A549 (cell line): Measurements from ENCODE around the gene GPSM3. TPM values are rescaled to one million over a fixed set of nuclear protein-coding genes. Genes with fewer than 3 reads are reported as not detected.

Experiments
- ATAC-seq, 2 experiments: fragments of 200-7000 bp in 1 of 2; fragments of >200 bp in 1 of 2; cut with Nextera tagmentation in 1 of 2; cut with Tn5 transposase in 1 of 2; 3 replicates each; pipeline versions ENCODE4 v1.8.0 to v1.9.1; 2018 to 2020; ENCODE audit warnings: mild to moderate bottlenecking in 1 of 2, moderate library complexity in 1 of 2
- CTCF ChIA-PET: fragments of 300-600 bp; sonication (Branson Sonifier 250); formaldehyde crosslinking; extraction: SDS; loops from one replicate; lab custom pipeline; 2021; ENCODE audit warnings: antibody characterized with exemption, inconsistent platforms; lab: Yijun Ruan, JAX
- POLR2A ChIA-PET: fragments of 350-600 bp; formaldehyde crosslinking; extraction: SDS; loops from one replicate; lab custom pipeline; 2021; ENCODE audit warnings: antibody characterized with exemption, inconsistent platforms; lab: Yijun Ruan, JAX
- DNase-seq, 2 experiments: peaks; one replicate each; pipeline versions ENCODE4 v3.0.0 to v3.0.0-alpha.2; 2011 to 2016; ENCODE audit warnings: low read depth in 1 of 2, low spot score in 1 of 2
- FAIRE-seq: peaks from 2 replicates; lab custom pipeline; 2011; peaks lifted over from hg19 to GRCh38; lab: Jason Lieb, UNC
- H3K27ac ChIP-seq, 2 experiments: fragments of >200 bp; sonication (Bioruptor Twin); formaldehyde crosslinking; 3 replicates each; pipeline ENCODE4 v1.5.1; 2016 to 2017
- H3K4me1 ChIP-seq: fragments of >200 bp; sonication (Bioruptor Twin); formaldehyde crosslinking; 3 replicates; pipeline ENCODE4 v1.6.1; 2016
- H3K4me2 ChIP-seq: fragments of >200 bp; sonication (Bioruptor Twin); formaldehyde crosslinking; 3 replicates; pipeline ENCODE4 v1.6.1; 2016
- H3K4me3 ChIP-seq: fragments of >200 bp; sonication (Bioruptor Twin); formaldehyde crosslinking; 3 replicates; pipeline ENCODE4 v1.5.1; 2016
- H3K9me3 ChIP-seq: fragments of >200 bp; sonication (Bioruptor Twin); formaldehyde crosslinking; 3 replicates; pipeline ENCODE4 v1.6.1; 2016
- BHLHE40 ChIP-seq: IDR thresholded peaks from 2 replicates; pipeline ENCODE4 v1.6.1; 2012; ENCODE audit warnings: low read depth, low read length, inconsistent platforms
- CHD2 ChIP-seq: fragments of 150-350 bp; IDR thresholded peaks from 2 replicates; pipeline ENCODE4 v1.6.1; 2014; ENCODE audit warnings: low read length; ENCODE audit not compliant: partially characterized antibody
- CHD4 ChIP-seq: fragments of 200-600 bp; sonication (generic); IDR thresholded peaks from 2 replicates; pipeline ENCODE4 v1.6.1; 2016; ENCODE audit warnings: antibody characterized with exemption, mild to moderate bottlenecking, borderline replicate concordance
- EHF ChIP-seq: fragments of 250-450 bp; sonication (Bioruptor Pico); IDR thresholded peaks from 2 replicates; pipeline ENCODE4 v1.5.0; 2020; ENCODE audit warnings: mild to moderate bottlenecking
- EHMT2 ChIP-seq: fragments of 200-600 bp; sonication (generic); IDR thresholded peaks from 2 replicates; pipeline ENCODE4 v1.6.1; 2016; ENCODE audit warnings: antibody characterized with exemption, low read depth, mild to moderate bottlenecking, moderate library complexity
- FOSB ChIP-seq: fragments of 250-450 bp; sonication (Bioruptor Pico); IDR thresholded peaks from 2 replicates; pipeline ENCODE4 v1.5.0; 2020; ENCODE audit warnings: mild to moderate bottlenecking, moderate library complexity
- FOSL2 ChIP-seq, 2 experiments: fragments of 450-650 bp in 1 of 2; fragments of >200 bp in 1 of 2; sonication (Bioruptor Twin) in 1 of 2; formaldehyde crosslinking; IDR thresholded peaks; 2 replicates each; pipeline versions ENCODE4 v1.5.0 to v1.6.1; 2016 to 2020; ENCODE audit warnings: mild to moderate bottlenecking in 1 of 2, moderate library complexity in 1 of 2
- GATA3 ChIP-seq: IDR thresholded peaks from 2 replicates; pipeline ENCODE4 v1.6.1; 2012; ENCODE audit warnings: borderline replicate concordance
- HDAC2 ChIP-seq: fragments of 200-600 bp; sonication (generic); IDR thresholded peaks from 2 replicates; pipeline ENCODE4 v1.6.1; 2016
- HEYL ChIP-seq: fragments of 250-450 bp; sonication (Bioruptor Pico); IDR thresholded peaks from 2 replicates; pipeline ENCODE4 v1.8.0; 2021; ENCODE audit warnings: mild to moderate bottlenecking, moderate library complexity
- HMGXB4 ChIP-seq: fragments of 250-450 bp; sonication (Bioruptor Pico); IDR thresholded peaks from 2 replicates; pipeline ENCODE4 v1.5.0; 2021; ENCODE audit warnings: mild to moderate bottlenecking, moderate library complexity, borderline replicate concordance
- HOXA7 ChIP-seq: fragments of 250-450 bp; sonication (Bioruptor Pico); IDR thresholded peaks from 2 replicates; pipeline ENCODE4 v1.5.0; 2020; ENCODE audit warnings: mild to moderate bottlenecking, moderate library complexity
- JUN ChIP-seq, 2 experiments: fragments of >200 bp; sonication (Bioruptor Twin); formaldehyde crosslinking; IDR thresholded peaks; 2 replicates in 1 of 2; 3 replicates in 1 of 2; pipeline ENCODE4 v1.6.1; 2016 to 2017
- KDM5A ChIP-seq: fragments of 200-600 bp; sonication (generic); IDR thresholded peaks from 2 replicates; pipeline ENCODE4 v1.6.1; 2016; ENCODE audit warnings: antibody characterized with exemption, mild to moderate bottlenecking
- MAFK ChIP-seq: fragments of 450-650 bp; IDR thresholded peaks from 2 replicates; pipeline ENCODE4 v1.6.1; 2014; ENCODE audit not compliant: partially characterized antibody
- MAX ChIP-seq: IDR thresholded peaks from 2 replicates; pipeline ENCODE4 v1.6.1; 2012
- NFE2L2 ChIP-seq: fragments of 150-350 bp; conservative IDR thresholded peaks from 2 replicates; pipeline ENCODE4 v1.6.1; 2014; ENCODE audit warnings: low read length
- PBX3 ChIP-seq: IDR thresholded peaks from 2 replicates; pipeline ENCODE4 v1.6.1; 2012
- PHF8 ChIP-seq: fragments of 200-600 bp; sonication (generic); IDR thresholded peaks from 2 replicates; pipeline ENCODE4 v1.6.1; 2016; ENCODE audit warnings: low read depth, mild to moderate bottlenecking, antibody characterized with exemption, moderate library complexity, borderline replicate concordance
- RARB ChIP-seq: fragments of 250-450 bp; sonication (Bioruptor Pico); IDR thresholded peaks from 2 replicates; pipeline ENCODE4 v1.8.0; 2021; ENCODE audit warnings: mild to moderate bottlenecking, moderate library complexity
- SREBF2 ChIP-seq: fragments of 450-650 bp; IDR thresholded peaks from 2 replicates; pipeline ENCODE4 v1.6.1; 2014; ENCODE audit warnings: mild to moderate bottlenecking, moderate library complexity
- TFCP2L1 ChIP-seq: fragments of 250-450 bp; sonication (Bioruptor Pico); IDR thresholded peaks from 2 replicates; pipeline ENCODE4 v1.5.0; 2021; ENCODE audit warnings: mild to moderate bottlenecking
- TP53 ChIP-seq: fragments of 250-450 bp; sonication (Bioruptor Pico); IDR thresholded peaks from 2 replicates; pipeline ENCODE4 v1.5.0; 2021; ENCODE audit warnings: mild to moderate bottlenecking, moderate library complexity
- ZSCAN20 ChIP-seq: fragments of 250-450 bp; sonication (Bioruptor Pico); IDR thresholded peaks from 2 replicates; pipeline ENCODE4 v1.8.0; 2022; ENCODE audit warnings: mild to moderate bottlenecking, moderate library complexity
- WGBS: methylation state at CpG from one replicate; pipeline ENCODE4 v1.1.6; 2017; ENCODE audit errors: missing lambda C conversion rate; 5-methylcytosine and 5-hydroxymethylcytosine counted together
- polyA plus RNA-seq, 4 experiments: library from polyadenylated mRNA; depleted of rRNA in 3 of 4; stranded (reverse); fragments of >200 nt; fragmentation: RNase III in 1 of 4; extraction: RNeasy Plus Mini Kit Qiagen cat#74134 plus additional on column Dnase treatment in 1 of 4; gene quantifications; 2 replicates in 3 of 4; 3 replicates in 1 of 4; pipeline ENCODE4 v1.2.3, GENCODE V29; 2011 to 2017
- TF ChIP-seq, protein P1 (sequence below): IDR thresholded peaks from 2 replicates; pipeline ENCODE4 v1.6.1; 2012; ENCODE audit warnings: low read depth, borderline replicate concordance
- TF ChIP-seq, protein P2 (sequence below): fragments of >200 bp; sonication (Bioruptor Twin); formaldehyde crosslinking; IDR thresholded peaks from 2 replicates; pipeline ENCODE4 v1.6.1; 2016
- TF ChIP-seq, protein P3 (sequence below): fragments of 200-600 bp; sonication (generic); IDR thresholded peaks from 2 replicates; pipeline ENCODE4 v1.6.1; 2016; ENCODE audit warnings: antibody characterized with exemption, mild to moderate bottlenecking, moderate library complexity

GPSM3 gene
- polyA plus RNA-seq, 2 of the 4 experiments (the other 2 are of a cell fraction): 0.19 to 0.36 TPM

- TF ChIP-seq MAFK (peak; percentile 100), CHD2 (no peak), NFE2L2 (no peak), HDAC2 (no peak), MAX (no peak; the same call in 1 of the 2 replicates), ZSCAN20 (CRISPR knock-in tag) (no peak), BHLHE40 (no peak), TP53 (no peak), EHF (CRISPR knock-in tag) (no peak), TFCP2L1 (no peak), JUN (IDR thresholded peaks at IDR 0.05) (no peak), HOXA7 (CRISPR knock-in tag) (no peak), PBX3 (peak; percentile 97)
- TF ChIP-seq, protein P1, sequence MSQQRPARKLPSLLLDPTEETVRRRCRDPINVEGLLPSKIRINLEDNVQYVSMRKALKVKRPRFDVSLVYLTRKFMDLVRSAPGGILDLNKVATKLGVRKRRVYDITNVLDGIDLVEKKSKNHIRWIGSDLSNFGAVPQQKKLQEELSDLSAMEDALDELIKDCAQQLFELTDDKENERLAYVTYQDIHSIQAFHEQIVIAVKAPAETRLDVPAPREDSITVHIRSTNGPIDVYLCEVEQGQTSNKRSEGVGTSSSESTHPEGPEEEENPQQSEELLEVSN: 0 out of 2 replicates have a peak, but pooled peaks have one; percentile 10
Measured at GRCh38 chr6:32177788-32178546, 14.5 kb downstream of the GPSM3 start, which contains the start of gene RNF5 (continued).

DNA sequence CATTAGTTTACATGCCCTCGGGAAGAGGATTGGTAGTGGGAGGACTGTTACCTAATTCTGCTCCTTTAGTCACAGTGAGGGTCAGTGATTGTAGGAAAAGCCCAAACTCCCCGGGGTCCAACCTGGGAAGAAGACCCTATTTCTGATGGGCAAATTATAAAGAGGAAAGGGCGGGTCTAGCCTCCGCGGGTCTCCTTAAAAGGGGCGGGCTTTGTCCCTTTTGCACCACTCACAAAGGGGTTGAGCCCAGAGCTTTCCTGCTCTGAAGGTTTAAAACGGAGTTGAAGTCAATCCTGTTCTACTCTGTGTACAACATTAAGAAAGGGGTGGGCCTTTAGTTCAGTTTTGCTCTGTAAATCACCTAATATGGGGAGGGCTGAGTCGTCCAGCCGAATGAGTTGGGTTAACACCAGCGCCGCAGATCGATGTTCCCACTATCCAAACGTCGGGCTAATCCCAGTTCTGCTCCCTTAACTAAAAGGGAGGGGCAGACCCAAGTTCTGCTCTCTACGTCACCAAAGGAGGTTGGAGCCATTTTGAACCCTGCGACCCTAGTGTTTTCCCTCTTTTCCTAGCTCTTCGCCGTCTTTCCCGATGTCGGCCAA, 15.2 kb downstream of the GPSM3 start:
- peak overlapping the region; percentile 100 for H3K4me3 ChIP-seq
- 1% methylated on average over 20 of the region's 20 CpGs for WGBS
- ChIA-PET CTCF (interaction anchor here (0.6 to 1.4 kb wide), 4 partner anchors 14 to 60 kb away, joined by 3 to 4 read pairs (median 4); no protein-coding TSS in a partner anchor), POLR2A (interaction anchor here (1.0 to 2.5 kb wide), 6 partner anchors 11 to 63 kb away, joined by 3 to 24 read pairs (median 5); partner anchors contain the start of genes FKBPL and PBX2)
- ATAC-seq: peak; percentile 39 to 49
- no peak for DNase-seq
- FAIRE-seq: no peak
- H3K27ac ChIP-seq: peak overlapping the region; percentile 97 to 99
- peak overlapping the region; percentile 93 for H3K4me2 ChIP-seq
- peaks cover 20% of the 10 kb centered on the region for H3K4me1 ChIP-seq
- no peaks in the 10 kb centered on the region for H3K9me3 ChIP-seq
- TF ChIP-seq FOSL2 (IDR thresholded peaks at IDR 0.05) (no peak), FOSL2 (CRISPR knock-in tag; IDR thresholded peaks at IDR 0.05) (no peak), GATA3 (no peak), CHD4 (no peak), PHF8 (peak; percentile 29; the same call in 1 of the 2 replicates), HOXA7 (CRISPR knock-in tag) (no peak), PBX3 (no peak), NFE2L2 (no peak), HMGXB4 (CRISPR knock-in tag) (no peak), EHMT2 (no peak), KDM5A (no peak), FOSB (CRISPR knock-in tag) (no peak), SREBF2 (no peak), HEYL (CRISPR knock-in tag) (no peak), MAX (peak; percentile 49), TP53 (no peak), JUN (IDR thresholded peaks at IDR 0.05) (peak in 1 of 2 experiments; percentile 36; a peak in 2 of 5 replicates), ZSCAN20 (CRISPR knock-in tag) (no peak), RARB (CRISPR knock-in tag) (no peak), MAFK (no peak)
- TF ChIP-seq, protein P2, sequence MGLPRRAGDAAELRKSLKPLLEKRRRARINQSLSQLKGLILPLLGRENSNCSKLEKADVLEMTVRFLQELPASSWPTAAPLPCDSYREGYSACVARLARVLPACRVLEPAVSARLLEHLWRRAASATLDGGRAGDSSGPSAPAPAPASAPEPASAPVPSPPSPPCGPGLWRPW: no peak
- TF ChIP-seq, protein P3, sequence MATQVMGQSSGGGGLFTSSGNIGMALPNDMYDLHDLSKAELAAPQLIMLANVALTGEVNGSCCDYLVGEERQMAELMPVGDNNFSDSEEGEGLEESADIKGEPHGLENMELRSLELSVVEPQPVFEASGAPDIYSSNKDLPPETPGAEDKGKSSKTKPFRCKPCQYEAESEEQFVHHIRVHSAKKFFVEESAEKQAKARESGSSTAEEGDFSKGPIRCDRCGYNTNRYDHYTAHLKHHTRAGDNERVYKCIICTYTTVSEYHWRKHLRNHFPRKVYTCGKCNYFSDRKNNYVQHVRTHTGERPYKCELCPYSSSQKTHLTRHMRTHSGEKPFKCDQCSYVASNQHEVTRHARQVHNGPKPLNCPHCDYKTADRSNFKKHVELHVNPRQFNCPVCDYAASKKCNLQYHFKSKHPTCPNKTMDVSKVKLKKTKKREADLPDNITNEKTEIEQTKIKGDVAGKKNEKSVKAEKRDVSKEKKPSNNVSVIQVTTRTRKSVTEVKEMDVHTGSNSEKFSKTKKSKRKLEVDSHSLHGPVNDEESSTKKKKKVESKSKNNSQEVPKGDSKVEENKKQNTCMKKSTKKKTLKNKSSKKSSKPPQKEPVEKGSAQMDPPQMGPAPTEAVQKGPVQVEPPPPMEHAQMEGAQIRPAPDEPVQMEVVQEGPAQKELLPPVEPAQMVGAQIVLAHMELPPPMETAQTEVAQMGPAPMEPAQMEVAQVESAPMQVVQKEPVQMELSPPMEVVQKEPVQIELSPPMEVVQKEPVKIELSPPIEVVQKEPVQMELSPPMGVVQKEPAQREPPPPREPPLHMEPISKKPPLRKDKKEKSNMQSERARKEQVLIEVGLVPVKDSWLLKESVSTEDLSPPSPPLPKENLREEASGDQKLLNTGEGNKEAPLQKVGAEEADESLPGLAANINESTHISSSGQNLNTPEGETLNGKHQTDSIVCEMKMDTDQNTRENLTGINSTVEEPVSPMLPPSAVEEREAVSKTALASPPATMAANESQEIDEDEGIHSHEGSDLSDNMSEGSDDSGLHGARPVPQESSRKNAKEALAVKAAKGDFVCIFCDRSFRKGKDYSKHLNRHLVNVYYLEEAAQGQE: no peak
